Activated T-cell treated with anti-CD3 and anti-CD28 coated beads for 48 hours (primary cell): Measurements from ENCODE around the gene TAC4.
A peak's percentile ranks its signal among the peaks of the same experiment; 100 is the strongest.
"Not testable (repeated sequence)": the region's sequence is repeated elsewhere in the genome, so short reads cannot be mapped to it uniquely, and the experiment has no call there.

Source experiments
- DNase-seq: peaks from one replicate; pipeline ENCODE4 v3.0.0-alpha.2; 2020; ENCODE audit warnings: low read depth

Gene TAC4

GRCh38 chr17:49842846-49843245, 5.0 kb downstream of the TAC4 start:
- no peak for DNase-seq

GRCh38 chr17:49842371-49842770, 5.5 kb downstream of the TAC4 start:
- no peak for DNase-seq

- no peak for DNase-seq
Observed at GRCh38 chr17:49841548-49841947, 6.3 kb downstream of the TAC4 start.

- no peak for DNase-seq
Observed at GRCh38 chr17:49839455-49839854, 8.4 kb downstream of the TAC4 start.

- no peak for DNase-seq
Observed at GRCh38 chr17:49836111-49837030, 11.5 kb downstream of the TAC4 start.

GRCh38 chr17:49835472-49835871, 12.4 kb downstream of the TAC4 start:
- no peak for DNase-seq

- DNase-seq: no peak
Observed at GRCh38 chr17:49834118-49834743, 13.6 kb downstream of the TAC4 start.

GRCh38 chr17:49832840-49833599, 14.8 kb downstream of the TAC4 start:
- DNase-seq: no peak

- no peak for DNase-seq
Observed at GRCh38 chr17:49830605-49831004, 17.3 kb downstream of the TAC4 start.

- DNase-seq: no peak
Observed at GRCh38 chr17:49829026-49829425, 18.8 kb downstream of the TAC4 start.

- not testable (repeated sequence) for DNase-seq
Observed at GRCh38 chr17:49828325-49828724, 19.5 kb downstream of the TAC4 start.

- DNase-seq: no peak
Observed at GRCh38 chr17:49825645-49826044, 22.2 kb downstream of the TAC4 start.

- no peak for DNase-seq
Observed at GRCh38 chr17:49823614-49824013, 24.3 kb downstream of the TAC4 start.

- DNase-seq: no peak
Observed at GRCh38 chr17:49822829-49823228, 25.0 kb downstream of the TAC4 start.

GRCh38 chr17:49821916-49822315, 26.0 kb downstream of the TAC4 start:
- no peak for DNase-seq

GRCh38 chr17:49821466-49821865, 26.4 kb downstream of the TAC4 start:
- no peak for DNase-seq

- DNase-seq: no peak
Observed at GRCh38 chr17:49820773-49821172, 27.1 kb downstream of the TAC4 start.

GRCh38 chr17:49819651-49820050, 28.2 kb downstream of the TAC4 start:
- no peak for DNase-seq

GRCh38 chr17:49819138-49819537, 28.7 kb downstream of the TAC4 start:
- DNase-seq: no peak

GRCh38 chr17:49817993-49818392, 29.9 kb downstream of the TAC4 start:
- peak; percentile 7 for DNase-seq

GRCh38 chr17:49815761-49816281, 32.0 kb downstream of the TAC4 start:
- no peak for DNase-seq

- no peak for DNase-seq
Observed at GRCh38 chr17:49814781-49815529, 32.9 kb downstream of the TAC4 start.
